ENCODE data around the gene RUNX2.

RUNX2 gene

DNA sequence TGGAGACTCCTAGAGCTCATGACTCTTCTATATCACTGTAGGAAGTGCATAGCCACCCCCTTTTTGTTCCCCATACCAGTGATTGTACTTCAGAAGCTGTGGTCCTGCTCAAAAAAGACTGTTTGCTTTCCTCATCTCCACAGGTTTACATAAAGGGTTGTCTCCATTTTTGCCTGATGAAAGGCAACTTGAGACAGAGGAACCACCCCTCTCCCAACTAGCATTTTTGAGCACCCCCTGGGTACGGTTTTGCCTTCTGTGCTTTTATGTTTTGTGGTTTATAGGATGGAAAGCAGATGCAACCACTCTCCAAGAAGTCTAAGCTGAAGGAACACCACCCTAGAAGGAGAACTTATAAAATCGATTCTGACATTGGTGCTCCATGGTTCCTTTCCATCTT, 177.3 kb downstream of the RUNX2 start:
- no peak for TF ChIP-seq CTCF (IDR thresholded peaks at IDR 0.05; ENCODE audit: low read length)
- TF ChIP-seq EZH2 (IDR thresholded peaks at IDR 0.05; ENCODE audit: borderline replicate concordance, low read length): no peak
- H3K79me2 ChIP-seq (ENCODE audit: insufficient read depth, low read length): no peaks in the 10 kb centered on the region
- H3K36me3 ChIP-seq (ENCODE audit: insufficient read depth, low read length): no peaks in the 10 kb centered on the region
- H3K4me3 ChIP-seq (ENCODE audit: low read depth, low read length, poor library complexity, severe bottlenecking): no peak overlapping the region
- H3K27ac ChIP-seq (ENCODE audit: low read depth, low read length, poor library complexity, severe bottlenecking): no peak overlapping the region
- H3K9me3 ChIP-seq (ENCODE audit: low read length): no peaks in the 10 kb centered on the region
- H2AFZ ChIP-seq (ENCODE audit: low read length): no peak overlapping the region
- 0 out of 2 replicates have a peak, but pooled peaks cover 3% of the 10 kb centered on the region for H3K27me3 ChIP-seq (ENCODE audit: insufficient read depth, low read length)
- no peaks in the 10 kb centered on the region for H3F3A ChIP-seq (ENCODE audit: insufficient read depth, low read length)
- no peaks in the 10 kb centered on the region for H4K20me1 ChIP-seq (ENCODE audit: insufficient read depth, low read length)
- H3K4me1 ChIP-seq (ENCODE audit: insufficient read depth, low read length, severe bottlenecking): no peaks in the 10 kb centered on the region
- H3K9ac ChIP-seq (ENCODE audit: low read length): no peak overlapping the region
- H3K4me2 ChIP-seq (ENCODE audit: low read length): no peak overlapping the region
- H3K9me2 ChIP-seq (ENCODE audit: low read depth, low read length): no peaks in the 10 kb centered on the region

DNA sequence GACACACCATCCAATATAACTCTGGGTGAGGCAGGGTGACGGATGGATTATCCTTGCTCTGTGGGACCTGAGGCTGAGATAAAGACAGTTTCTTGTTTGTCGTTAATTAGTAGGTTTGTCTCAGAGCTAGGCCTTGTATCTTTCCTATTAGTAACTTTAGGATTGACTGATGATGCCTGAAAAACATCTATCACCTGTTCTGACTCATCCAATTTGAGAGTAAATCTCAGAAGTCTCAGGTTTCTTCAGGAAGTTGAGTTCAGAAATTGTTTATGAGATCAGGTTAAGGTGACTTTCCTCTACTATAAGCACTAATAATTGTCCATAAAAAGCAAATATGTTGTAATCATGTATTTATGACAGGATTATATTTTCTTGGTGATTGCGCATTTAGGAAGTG, 179.1 kb downstream of the RUNX2 start:
- Histone ChIP-seq H3K9me3 (ENCODE audit: low read length) (no peaks in the 10 kb centered on the region), H4K20me1 (ENCODE audit: insufficient read depth, low read length) (no peaks in the 10 kb centered on the region), H3K27ac (ENCODE audit: low read depth, low read length, poor library complexity, severe bottlenecking) (no peak overlapping the region), H3K4me2 (ENCODE audit: low read length) (no peak overlapping the region), H3K4me1 (ENCODE audit: insufficient read depth, low read length, severe bottlenecking) (no peaks in the 10 kb centered on the region), H3K9me2 (ENCODE audit: low read depth, low read length) (no peaks in the 10 kb centered on the region), H3K27me3 (ENCODE audit: insufficient read depth, low read length) (0 out of 2 replicates have a peak, but pooled peaks cover 3% of the 10 kb centered on the region), H3K9ac (ENCODE audit: low read length) (no peak overlapping the region), H3K4me3 (ENCODE audit: low read depth, low read length, poor library complexity, severe bottlenecking) (no peak overlapping the region), H3K36me3 (ENCODE audit: insufficient read depth, low read length) (no peaks in the 10 kb centered on the region), H2AFZ (ENCODE audit: low read length) (no peak overlapping the region), H3F3A (ENCODE audit: insufficient read depth, low read length) (no peaks in the 10 kb centered on the region), H3K79me2 (ENCODE audit: insufficient read depth, low read length) (no peaks in the 10 kb centered on the region)
- TF ChIP-seq CTCF (IDR thresholded peaks at IDR 0.05; ENCODE audit: low read length): no peak
- no peak for TF ChIP-seq EZH2 (IDR thresholded peaks at IDR 0.05; ENCODE audit: borderline replicate concordance, low read length)

GRCh38 chr6:45509426-45509825, 181.3 kb downstream of the RUNX2 start:
- H3K9ac ChIP-seq (ENCODE audit: low read length): no peak overlapping the region
- H3K27ac ChIP-seq (ENCODE audit: low read depth, low read length, poor library complexity, severe bottlenecking): no peak overlapping the region
- H3K4me1 ChIP-seq (ENCODE audit: insufficient read depth, low read length, severe bottlenecking): no peaks in the 10 kb centered on the region
- no peaks in the 10 kb centered on the region for H3K9me2 ChIP-seq (ENCODE audit: low read depth, low read length)
- no peaks in the 10 kb centered on the region for H3K9me3 ChIP-seq (ENCODE audit: low read length)
- TF ChIP-seq EZH2 (IDR thresholded peaks at IDR 0.05; ENCODE audit: borderline replicate concordance, low read length): no peak
- TF ChIP-seq CTCF (IDR thresholded peaks at IDR 0.05; ENCODE audit: low read length): no peak
- H2AFZ ChIP-seq (ENCODE audit: low read length): no peak overlapping the region
- no peaks in the 10 kb centered on the region for H3K79me2 ChIP-seq (ENCODE audit: insufficient read depth, low read length)
- no peaks in the 10 kb centered on the region for H3K36me3 ChIP-seq (ENCODE audit: insufficient read depth, low read length)
- H3K4me2 ChIP-seq (ENCODE audit: low read length): no peak overlapping the region
- H3K27me3 ChIP-seq (ENCODE audit: insufficient read depth, low read length): 0 out of 2 replicates have a peak, but pooled peaks cover 3% of the 10 kb centered on the region
- no peaks in the 10 kb centered on the region for H3F3A ChIP-seq (ENCODE audit: insufficient read depth, low read length)
- H4K20me1 ChIP-seq (ENCODE audit: insufficient read depth, low read length): no peaks in the 10 kb centered on the region
- H3K4me3 ChIP-seq (ENCODE audit: low read depth, low read length, poor library complexity, severe bottlenecking): no peak overlapping the region

Measured in OCI-LY1 (cell line).